Measurements from ENCODE around the gene CACNB3. TPM values are rescaled to one million over a fixed set of nuclear protein-coding genes. Genes with fewer than 3 reads are reported as not detected.

Gene CACNB3
- polyA plus RNA-seq, 1 donor from 2014 or later: 123 TPM

- H3K36me3 ChIP-seq (ENCODE audit: insufficient read depth, low read length): no peaks in the 10 kb centered on the region
- TF ChIP-seq EZH2 (IDR thresholded peaks at IDR 0.05; ENCODE audit: borderline replicate concordance, insufficient read depth, low read length, poor library complexity, severe bottlenecking) (no peak), RAD21 (conservative IDR thresholded peaks at IDR 0.05) (no peak), POLR2AphosphoS5 (IDR thresholded peaks at IDR 0.05) (no peak), REST (IDR thresholded peaks at IDR 0.05; ENCODE audit: borderline replicate concordance) (no peak), MXI1 (conservative IDR thresholded peaks at IDR 0.05; ENCODE audit: poor library complexity, severe bottlenecking) (no peak), EP300 (conservative IDR thresholded peaks at IDR 0.05; ENCODE audit: poor library complexity, severe bottlenecking) (no peak), CTCF (IDR thresholded peaks at IDR 0.05; ENCODE audit: poor library complexity, severe bottlenecking) (no peak), SMC3 (conservative IDR thresholded peaks at IDR 0.05; ENCODE audit: poor library complexity) (no peak), TAF1 (IDR thresholded peaks at IDR 0.05; ENCODE audit: low read depth) (no peak)
- no peaks in the 10 kb centered on the region for H3K9me2 ChIP-seq (ENCODE audit: insufficient read depth, low read length)
- H3K27me3 ChIP-seq (ENCODE audit: insufficient read depth, low read depth, low read length): no peaks in the 10 kb centered on the region
- no peaks in the 10 kb centered on the region for H3K9me3 ChIP-seq (ENCODE audit: low read length)
- no peaks in the 10 kb centered on the region for H3F3A ChIP-seq (ENCODE audit: insufficient read depth, low read length, poor library complexity, severe bottlenecking)
- no peak overlapping the region for H3K27ac ChIP-seq (ENCODE audit: low read length)
- no peaks in the 10 kb centered on the region for H4K20me1 ChIP-seq (ENCODE audit: insufficient read depth)
- H3K4me2 ChIP-seq (ENCODE audit: low read length): no peak overlapping the region
- no peak overlapping the region for H3K4me3 ChIP-seq (ENCODE audit: low read length)
- H3K79me2 ChIP-seq (replicated peaks; ENCODE audit: insufficient read depth, low read length): peaks cover under 1% of the 10 kb centered on the region
- no peak overlapping the region for H2AFZ ChIP-seq (ENCODE audit: low read depth, low read length)
- no peak overlapping the region for H3K9ac ChIP-seq (ENCODE audit: low read length)
Measured at GRCh38 chr12:48780381-48781025, 37.8 kb upstream of the CACNB3 start.

- H3F3A ChIP-seq (ENCODE audit: insufficient read depth, low read length, poor library complexity, severe bottlenecking): no peaks in the 10 kb centered on the region
- no peaks in the 10 kb centered on the region for H4K20me1 ChIP-seq (ENCODE audit: insufficient read depth)
- TF ChIP-seq TAF1 (IDR thresholded peaks at IDR 0.05; ENCODE audit: low read depth): no peak
- no peak for TF ChIP-seq MXI1 (conservative IDR thresholded peaks at IDR 0.05; ENCODE audit: poor library complexity, severe bottlenecking)
- no peak for TF ChIP-seq SMC3 (conservative IDR thresholded peaks at IDR 0.05; ENCODE audit: poor library complexity)
- TF ChIP-seq RAD21 (conservative IDR thresholded peaks at IDR 0.05): no peak
- no peak for TF ChIP-seq EZH2 (IDR thresholded peaks at IDR 0.05; ENCODE audit: borderline replicate concordance, insufficient read depth, low read length, poor library complexity, severe bottlenecking)
- TF ChIP-seq REST (IDR thresholded peaks at IDR 0.05; ENCODE audit: borderline replicate concordance): no peak
- TF ChIP-seq EP300 (conservative IDR thresholded peaks at IDR 0.05; ENCODE audit: poor library complexity, severe bottlenecking): no peak
- no peak for TF ChIP-seq POLR2AphosphoS5 (IDR thresholded peaks at IDR 0.05)
- no peak for TF ChIP-seq CTCF (IDR thresholded peaks at IDR 0.05; ENCODE audit: poor library complexity, severe bottlenecking)
- no peak overlapping the region for H3K9ac ChIP-seq (ENCODE audit: low read length)
- no peak overlapping the region for H3K4me3 ChIP-seq (ENCODE audit: low read length)
- peaks cover 13% of the 10 kb centered on the region for H3K79me2 ChIP-seq (replicated peaks; ENCODE audit: insufficient read depth, low read length)
- H3K27ac ChIP-seq (ENCODE audit: low read length): no peak overlapping the region
- H2AFZ ChIP-seq (ENCODE audit: low read depth, low read length): no peak overlapping the region
- no peaks in the 10 kb centered on the region for H3K9me2 ChIP-seq (ENCODE audit: insufficient read depth, low read length)
- no peak overlapping the region for H3K4me2 ChIP-seq (ENCODE audit: low read length)
- no peaks in the 10 kb centered on the region for H3K9me3 ChIP-seq (ENCODE audit: low read length)
- H3K27me3 ChIP-seq (ENCODE audit: insufficient read depth, low read depth, low read length): no peaks in the 10 kb centered on the region
- H3K36me3 ChIP-seq (ENCODE audit: insufficient read depth, low read length): no peaks in the 10 kb centered on the region
Measured at GRCh38 chr12:48781750-48782456, 36.4 kb upstream of the CACNB3 start.

Data from neural cell (in vitro differentiated cells).